AG04450 (cell line): ENCODE data around the gene TCP11. TPM values are rescaled to one million over a fixed set of nuclear protein-coding genes. Genes with fewer than 3 reads are reported as not detected.

Source experiments
- CTCF ChIA-PET: fragments of 300-600, 350-600 bp; formaldehyde crosslinking; extraction: SDS; loops from one replicate; lab custom pipeline; 2022; ENCODE audit warnings: antibody characterized with exemption, inconsistent platforms; lab: Charles Lee
- POLR2A ChIA-PET: fragments of 350-600 bp; formaldehyde crosslinking; extraction: SDS; loops from one replicate; lab custom pipeline; 2021; ENCODE audit warnings: antibody characterized with exemption, inconsistent platforms; lab: Yijun Ruan, JAX
- DNase-seq: peaks from one replicate; pipeline ENCODE4 v3.0.0-alpha.2; 2011; ENCODE audit warnings: low read depth, low spot score
- H3K27ac ChIP-seq: one replicate; pipeline ENCODE4 v1.5.1; 2012; ENCODE audit warnings: low read depth, low read length, control low read depth
- H3K27me3 ChIP-seq: one replicate; pipeline ENCODE4 v1.6.0; 2012; ENCODE audit warnings: low read length; ENCODE audit not compliant: control insufficient read depth, insufficient read depth
- H3K4me3 ChIP-seq: 2 replicates; pipeline ENCODE4 v1.5.1; 2011; ENCODE audit warnings: mild to moderate bottlenecking, low read depth, low read length, control low read depth
- H3K9me3 ChIP-seq: 2 replicates; pipeline ENCODE4 v1.5.1; 2012; ENCODE audit warnings: low read length; ENCODE audit not compliant: control insufficient read depth, insufficient read depth
- CTCF ChIP-seq: IDR thresholded peaks from 2 replicates; pipeline ENCODE4 v1.5.1; 2011; ENCODE audit warnings: low read depth, low read length, control low read depth, inconsistent platforms
- polyA plus RNA-seq: library from polyadenylated mRNA; depleted of rRNA; stranded (reverse); fragments of >200 nt; gene quantifications from 2 replicates; pipeline ENCODE4 v1.2.3, GENCODE V29; 2011

Gene TCP11
- polyA plus RNA-seq, 1 experiment: 0.11 TPM

GRCh38 chr6:35145757-35146156 is 4.6 kb upstream of the TCP11 start:
- TF ChIP-seq CTCF: no peak
- DNase-seq: no peak
- POLR2A ChIA-PET: interaction anchor here (1.1 kb wide), 1 partner anchor 70 kb away, joined by 4 read pairs; no protein-coding TSS in a partner anchor
- CTCF ChIA-PET: interaction anchor here (0.8 to 5.8 kb wide), 7 partner anchors 10 to 159 kb away, joined by 3 to 62 read pairs (median 7); no protein-coding TSS in a partner anchor
- no peaks in the 10 kb centered on the region for H3K27me3 ChIP-seq
- no peak overlapping the region for H3K4me3 ChIP-seq
- H3K27ac ChIP-seq: no peak overlapping the region
- H3K9me3 ChIP-seq: no peaks in the 10 kb centered on the region

- Histone ChIP-seq H3K9me3 (no peaks in the 10 kb centered on the region), H3K27ac (no peak overlapping the region), H3K27me3 (no peaks in the 10 kb centered on the region), H3K4me3 (no peak overlapping the region)
- ChIA-PET CTCF (interaction anchor here (5.8 kb wide), 1 partner anchor 98 kb away, joined by 62 read pairs; no protein-coding TSS in a partner anchor), POLR2A (no interaction called here)
- TF ChIP-seq CTCF: no peak
- no peak for DNase-seq
These were observed 1.7 kb upstream of the TCP11 start for GRCh38 chr6:35142588-35143569.

DNA sequence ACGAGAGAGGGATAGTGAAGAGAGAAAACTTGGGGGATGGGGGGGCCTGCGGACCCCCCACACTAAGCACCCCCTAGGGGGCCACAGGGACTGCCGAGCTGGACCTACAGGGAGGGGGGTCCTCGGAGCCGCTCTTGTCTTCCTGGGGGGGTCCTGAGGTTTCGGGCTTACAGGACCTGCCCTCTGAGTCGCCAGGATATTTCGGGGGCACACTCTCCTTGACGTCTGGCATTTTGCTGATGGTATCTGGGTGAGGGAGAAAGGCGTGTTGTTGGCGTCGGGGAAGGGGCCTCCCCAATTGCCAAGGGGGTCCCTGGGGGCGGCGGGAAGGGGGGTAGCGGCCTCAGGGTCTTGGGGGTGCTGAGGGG is 516 bp downstream of the TCP11 start:
- TF ChIP-seq CTCF: no peak
- H3K27me3 ChIP-seq: no peaks in the 10 kb centered on the region
- CTCF ChIA-PET: interaction anchor here (0.8 to 4.8 kb wide), 28 partner anchors 10 to 348 kb away, joined by 3 to 178 read pairs (median 10); partner anchors contain the start of genes ANKS1A and TAF11
- no peak for DNase-seq
- no peaks in the 10 kb centered on the region for H3K9me3 ChIP-seq
- no peak overlapping the region for H3K27ac ChIP-seq
- no peak overlapping the region for H3K4me3 ChIP-seq
- POLR2A ChIA-PET: no interaction called here

GRCh38 chr6:35139924-35140638 is 1.1 kb downstream of the TCP11 start:
- ChIA-PET POLR2A (interaction anchor here (0.6 kb wide), 1 partner anchor 497 kb away, joined by 3 read pairs; no protein-coding TSS in a partner anchor), CTCF (interaction anchor here (0.6 to 4.8 kb wide), 52 partner anchors 8 to 977 kb away, joined by 3 to 178 read pairs (median 4); partner anchors contain the start of genes ANKS1A and TAF11)
- Histone ChIP-seq H3K9me3 (no peaks in the 10 kb centered on the region), H3K27ac (no peak overlapping the region), H3K27me3 (no peaks in the 10 kb centered on the region), H3K4me3 (no peak overlapping the region)
- TF ChIP-seq CTCF: peak; percentile 80
- peak; percentile 56 for DNase-seq
